Progenitor cell of endocrine pancreas (in vitro differentiated cells): ENCODE results near the gene PRKCE. TPM values are rescaled to one million over a fixed set of nuclear protein-coding genes. Genes with fewer than 3 reads are reported as not detected.

Experiments used
- DNase-seq: peaks from one replicate; pipeline ENCODE4 v3.0.0; 2021; ENCODE audit warnings: low spot score; ENCODE audit not compliant: unreplicated experiment
- H3K27ac Mint-ChIP-seq: 2 replicates; pipeline ENCODE4 v1.8.0; 2021; ENCODE audit warnings: mild to moderate bottlenecking, moderate library complexity, mixed read lengths
- H3K27me3 Mint-ChIP-seq: 2 replicates; pipeline ENCODE4 v1.8.0; 2021; ENCODE audit warnings: mixed read lengths
- H3K36me3 Mint-ChIP-seq: 2 replicates; pipeline ENCODE4 v1.8.0; 2022; ENCODE audit warnings: mixed read lengths; ENCODE audit not compliant: insufficient read depth
- H3K4me1 Mint-ChIP-seq: 2 replicates; pipeline ENCODE4 v1.8.0; 2021; ENCODE audit warnings: low read depth, mixed read lengths
- H3K4me3 Mint-ChIP-seq: 2 replicates; pipeline ENCODE4 v1.8.0; 2021; ENCODE audit warnings: low read depth, mild to moderate bottlenecking, moderate library complexity, mixed read lengths
- H3K9me3 Mint-ChIP-seq: 2 replicates; pipeline ENCODE4 v1.8.0; 2021; ENCODE audit warnings: low read depth, mixed read lengths
- CTCF ChIP-seq: fragments of 200-600 bp; sonication (generic); IDR thresholded peaks from one replicate; pipeline ENCODE4 v1.5.0; 2021; ENCODE audit warnings: antibody characterized with exemption, mild to moderate bottlenecking; ENCODE audit not compliant: unreplicated experiment
- total RNA-seq: library from RNA; stranded (reverse); gene quantifications from 2 replicates; pipeline ENCODE4 v1.2.1, GENCODE V29; 2021

The PRKCE gene
- total RNA-seq, 1 donor from 2014 or later: 4.2 TPM

GRCh38 chr2:46127176-46127575, 475.7 kb downstream of the PRKCE start:
- peaks cover 3% of the 10 kb centered on the region for H3K4me1 Mint-ChIP-seq
- no peaks in the 10 kb centered on the region for H3K36me3 Mint-ChIP-seq
- no peak for DNase-seq
- H3K9me3 Mint-ChIP-seq: no peaks in the 10 kb centered on the region
- H3K27ac Mint-ChIP-seq: no peak overlapping the region
- no peak overlapping the region for H3K4me3 Mint-ChIP-seq
- no peak for TF ChIP-seq CTCF
- no peaks in the 10 kb centered on the region for H3K27me3 Mint-ChIP-seq

GRCh38 chr2:46130511-46130910, 479.0 kb downstream of the PRKCE start:
- no peak overlapping the region for H3K27ac Mint-ChIP-seq
- no peak for TF ChIP-seq CTCF

GRCh38 chr2:46132996-46133395, 481.5 kb downstream of the PRKCE start:
- Mint-ChIP-seq H3K36me3 (no peaks in the 10 kb centered on the region), H3K27ac (no peak overlapping the region), H3K27me3 (peaks cover 3% of the 10 kb centered on the region), H3K4me1 (no peaks in the 10 kb centered on the region), H3K9me3 (no peaks in the 10 kb centered on the region), H3K4me3 (no peak overlapping the region)
- DNase-seq: no peak
- no peak for TF ChIP-seq CTCF

More at GRCh38 chr2:46130511-46130910, 479.0 kb downstream of the PRKCE start:
- H3K9me3 Mint-ChIP-seq: no peaks in the 10 kb centered on the region
- no peaks in the 10 kb centered on the region for H3K4me1 Mint-ChIP-seq
- no peaks in the 10 kb centered on the region for H3K36me3 Mint-ChIP-seq
- H3K4me3 Mint-ChIP-seq: no peak overlapping the region
- H3K27me3 Mint-ChIP-seq: peaks cover 3% of the 10 kb centered on the region
- DNase-seq: no peak

GRCh38 chr2:46134531-46135227, 483.2 kb downstream of the PRKCE start:
- Mint-ChIP-seq H3K9me3 (no peaks in the 10 kb centered on the region), H3K4me1 (no peaks in the 10 kb centered on the region), H3K27ac (no peak overlapping the region), H3K27me3 (peaks cover 3% of the 10 kb centered on the region), H3K4me3 (no peak overlapping the region), H3K36me3 (no peaks in the 10 kb centered on the region)
- no peak for TF ChIP-seq CTCF
- DNase-seq: no peak

GRCh38 chr2:46135228-46135855, 483.9 kb downstream of the PRKCE start:
- TF ChIP-seq CTCF: no peak
- Mint-ChIP-seq H3K4me3 (no peak overlapping the region), H3K36me3 (no peaks in the 10 kb centered on the region), H3K4me1 (no peaks in the 10 kb centered on the region), H3K9me3 (no peaks in the 10 kb centered on the region), H3K27me3 (peaks cover 3% of the 10 kb centered on the region), H3K27ac (no peak overlapping the region)
- DNase-seq: no peak
